ENCODE measurements around the gene TAF4.

TAF4 gene

DNA sequence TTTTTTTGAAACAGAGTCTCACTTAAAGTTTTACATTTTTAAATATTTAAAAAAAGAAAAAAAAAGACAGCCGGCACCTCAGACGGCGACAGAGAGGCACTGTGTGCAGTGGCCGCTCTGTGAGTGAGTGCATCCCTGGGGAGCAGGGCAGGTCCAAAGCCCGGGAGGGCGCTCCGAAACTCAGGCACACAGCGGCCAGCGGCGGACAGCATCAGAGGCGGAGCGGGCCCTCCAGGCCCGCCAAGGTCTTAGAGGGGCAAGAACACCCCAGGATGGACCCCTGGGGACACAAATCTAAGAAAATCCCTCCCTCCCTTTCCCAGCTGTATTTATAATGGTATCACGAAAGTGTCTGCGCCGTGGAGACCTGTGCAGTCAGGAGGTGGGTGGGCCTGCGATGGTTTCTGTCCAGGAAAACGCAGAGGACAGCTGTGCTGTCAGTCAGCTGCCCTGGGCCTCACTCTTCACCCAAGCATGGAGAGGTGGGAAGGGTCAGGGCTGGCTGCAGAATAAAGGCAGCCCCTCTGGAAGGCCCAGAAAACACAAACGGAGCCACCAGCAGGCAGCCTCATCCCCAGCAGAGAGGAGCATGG lies 43.8 kb downstream of the TAF4 start:
- DNase-seq (ENCODE audit: low spot score) = peak; percentile 52

DNA sequence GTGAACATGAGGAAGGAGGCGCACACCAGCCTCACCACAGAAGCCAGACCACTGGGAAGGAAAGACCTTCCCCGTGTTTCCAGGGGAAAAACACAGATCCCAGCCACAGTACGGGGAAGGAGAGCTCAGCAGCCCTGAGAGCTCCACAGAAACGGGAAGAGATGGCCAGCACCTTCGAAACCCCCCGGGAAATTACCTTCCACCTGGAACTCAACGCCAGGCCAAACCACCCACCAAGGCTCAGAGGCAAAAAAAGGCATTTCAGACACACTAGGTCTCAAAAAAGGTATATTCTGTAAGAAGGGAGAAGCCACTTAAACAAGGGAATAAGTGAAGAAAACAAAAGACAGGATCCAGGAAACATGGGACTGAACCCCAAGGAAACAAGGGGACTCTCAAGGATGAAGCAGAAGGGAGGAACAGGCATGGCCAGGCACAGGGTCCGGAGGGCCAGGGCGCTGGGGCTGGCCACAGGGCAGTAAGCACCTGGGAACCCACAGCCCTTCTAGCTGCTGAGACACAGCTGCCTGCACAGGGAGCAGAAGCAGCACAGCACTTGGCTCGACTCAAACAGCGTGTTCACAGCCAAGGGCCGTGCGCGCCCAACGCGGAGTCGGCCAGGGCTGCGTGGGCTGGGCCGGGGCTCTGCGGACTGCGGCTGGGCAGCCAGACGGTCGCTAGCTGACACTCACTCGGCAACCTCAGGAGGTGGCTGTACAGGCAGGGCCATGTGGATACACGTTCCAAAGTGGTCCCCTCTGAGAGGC lies 44.6 kb downstream of the TAF4 start:
- peak; percentile 35 for DNase-seq (ENCODE audit: low spot score)

DNA sequence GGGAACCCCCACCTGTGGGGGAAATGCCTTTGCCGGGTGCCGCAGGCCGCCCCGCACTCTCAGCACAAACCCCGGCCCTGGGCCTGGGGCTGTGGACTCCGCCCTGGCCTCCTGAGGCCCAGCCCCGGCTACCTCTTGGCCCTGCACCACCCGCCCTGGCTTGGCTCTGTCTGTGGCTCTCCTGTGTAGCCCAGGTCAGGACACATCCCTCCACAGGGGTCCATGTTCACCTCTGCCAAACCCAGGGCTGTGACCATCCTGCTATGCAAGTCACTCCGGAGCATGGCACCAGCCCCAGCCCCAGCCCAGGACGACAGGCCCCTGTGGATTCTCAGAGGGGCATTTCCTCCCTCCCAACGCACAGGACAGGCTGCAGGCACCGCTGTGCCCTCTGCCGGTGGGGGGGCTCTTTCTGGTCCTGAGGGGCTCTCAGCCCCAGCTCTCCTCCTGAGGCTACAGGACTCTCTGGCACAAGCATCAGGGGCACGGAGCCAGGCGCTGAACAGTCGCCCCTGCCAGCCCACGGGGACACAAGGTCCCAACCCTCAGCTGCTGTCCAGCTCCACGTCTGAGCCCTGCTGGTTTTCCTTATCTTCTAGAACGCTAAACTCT lies 45.7 kb downstream of the TAF4 start:
- DNase-seq (ENCODE audit: low spot score) = no peak

DNA sequence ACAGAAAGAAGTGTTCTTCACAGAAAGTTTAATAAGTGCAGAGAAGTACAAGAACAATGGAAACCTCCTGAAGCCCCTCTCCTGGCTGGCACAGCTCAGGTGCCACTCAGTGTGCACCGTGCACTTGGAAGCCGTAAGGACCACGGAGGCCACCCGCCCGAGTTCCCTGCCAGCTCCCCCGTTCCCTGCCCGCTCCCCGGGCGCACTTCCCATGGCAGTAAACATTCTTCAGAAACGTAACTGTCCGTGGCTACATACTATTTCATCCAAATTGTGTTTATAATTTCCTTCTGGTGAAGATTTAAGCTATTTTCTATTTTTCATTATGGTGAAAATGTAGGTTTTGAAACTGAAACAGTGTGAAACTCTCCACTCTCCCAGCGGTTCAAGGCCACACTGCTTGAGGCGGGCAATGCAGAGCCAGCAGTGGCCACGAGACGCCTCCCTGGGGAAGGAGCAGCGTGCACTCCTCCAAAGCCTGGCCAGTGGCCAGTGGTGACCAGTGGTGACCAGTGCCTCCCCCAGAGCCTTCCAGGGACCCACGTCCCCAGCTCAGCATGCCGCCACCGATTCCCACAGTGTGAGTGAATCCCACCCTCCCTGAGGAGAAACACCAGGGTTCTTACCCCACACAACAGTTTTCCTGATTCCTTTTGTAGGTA lies 46.4 kb downstream of the TAF4 start:
- DNase-seq (ENCODE audit: low spot score) = no peak

DNA sequence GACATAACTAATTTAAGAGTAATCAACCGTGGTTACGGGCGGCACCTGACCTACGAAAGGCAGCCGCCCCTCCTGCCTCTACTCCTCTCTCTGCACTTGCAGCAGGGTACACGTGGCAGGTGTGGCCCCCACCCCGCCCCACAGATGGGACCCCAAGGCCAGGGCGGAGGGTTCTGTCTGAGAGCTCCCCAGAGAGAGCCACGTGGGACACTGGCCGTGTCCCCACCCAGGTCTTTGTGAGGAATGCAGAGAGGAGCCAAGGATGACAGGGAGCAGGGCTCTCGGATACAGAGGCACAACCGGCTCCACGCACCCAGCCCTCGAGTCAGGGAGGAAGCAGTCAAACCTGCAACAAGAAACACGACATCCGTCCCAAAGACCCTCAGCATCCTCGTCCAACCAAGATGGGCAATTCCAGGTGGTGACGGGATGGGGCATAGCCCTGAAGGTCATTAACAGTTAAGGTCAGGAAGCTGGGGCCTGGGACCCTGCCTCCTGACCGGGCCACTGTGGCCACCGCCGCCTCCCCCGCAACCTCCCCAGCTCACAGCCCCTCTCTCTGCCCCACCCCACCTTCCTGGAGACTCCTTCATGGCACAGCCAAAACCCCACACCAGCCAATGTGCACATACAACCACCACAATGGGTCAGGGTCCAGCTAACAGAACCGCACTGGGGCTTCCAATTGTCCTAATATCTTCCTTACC lies 47.1 kb downstream of the TAF4 start:
- DNase-seq (ENCODE audit: low spot score) = no peak

DNA sequence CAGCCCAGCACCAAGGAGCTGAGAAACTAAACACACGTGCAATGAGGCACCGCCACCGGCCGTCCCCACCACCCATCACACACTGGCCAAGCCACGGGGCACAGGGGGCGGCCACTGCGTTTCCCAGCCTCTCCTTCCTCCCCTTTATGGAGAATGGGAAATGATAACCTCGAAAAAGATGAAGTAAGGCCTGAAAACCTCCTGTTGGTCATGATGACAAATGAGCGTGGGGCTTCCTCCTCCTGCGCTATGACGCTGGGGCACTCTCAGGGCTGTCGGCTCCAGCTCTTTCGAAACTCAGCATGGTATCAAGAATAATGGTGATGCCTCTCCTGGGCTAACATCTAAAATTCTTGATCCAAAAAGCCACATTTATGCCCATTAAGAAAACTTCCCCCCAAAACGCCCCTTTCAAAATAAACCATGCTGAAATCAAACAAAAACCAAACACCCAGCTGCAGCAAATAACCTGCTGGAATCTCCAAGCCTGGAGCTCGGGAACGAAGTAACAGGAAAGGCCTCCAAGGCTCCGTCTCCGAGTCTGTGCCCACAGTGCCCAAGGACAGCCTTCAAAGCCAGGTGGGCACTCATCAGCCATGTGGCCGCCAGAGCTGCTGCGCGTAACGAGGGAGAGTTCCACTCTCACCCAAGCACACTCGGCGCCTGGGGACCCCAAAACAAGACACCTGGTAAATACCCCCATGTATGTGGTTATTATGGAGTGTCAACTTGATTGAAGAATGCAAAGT lies 50.0 kb downstream of the TAF4 start:
- no peak for DNase-seq (ENCODE audit: low spot score)

DNA sequence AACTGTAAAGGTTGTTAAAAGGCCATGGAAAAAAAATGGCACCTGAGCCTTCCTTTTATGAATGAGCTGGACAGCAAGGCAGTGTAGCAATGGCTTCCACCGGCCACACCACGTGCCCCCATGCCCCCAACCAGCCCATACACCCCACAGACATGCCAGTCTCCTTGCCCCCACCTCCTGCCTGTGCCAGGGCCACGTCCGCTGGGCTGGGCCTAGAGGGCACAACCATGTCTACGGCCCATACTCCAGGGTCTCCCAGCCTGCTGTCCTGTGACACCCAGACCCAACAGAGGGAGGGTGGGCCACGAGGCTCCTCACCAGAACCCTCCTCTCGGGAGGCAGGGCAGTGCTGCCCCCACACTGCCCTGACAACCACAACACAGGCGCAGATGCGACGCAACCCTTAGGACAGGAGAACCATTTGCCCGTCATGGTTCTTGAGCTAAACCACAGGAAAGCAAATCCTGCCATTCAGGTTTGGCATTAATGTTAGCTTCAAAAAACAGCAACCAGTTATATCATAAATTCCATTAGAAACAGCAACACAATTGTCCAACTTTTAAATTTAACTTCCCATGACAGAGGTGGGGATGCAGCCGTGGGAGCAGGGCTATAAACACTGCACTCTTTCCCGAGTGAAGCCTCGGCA lies 50.7 kb downstream of the TAF4 start:
- no peak for DNase-seq (ENCODE audit: low spot score)

DNA sequence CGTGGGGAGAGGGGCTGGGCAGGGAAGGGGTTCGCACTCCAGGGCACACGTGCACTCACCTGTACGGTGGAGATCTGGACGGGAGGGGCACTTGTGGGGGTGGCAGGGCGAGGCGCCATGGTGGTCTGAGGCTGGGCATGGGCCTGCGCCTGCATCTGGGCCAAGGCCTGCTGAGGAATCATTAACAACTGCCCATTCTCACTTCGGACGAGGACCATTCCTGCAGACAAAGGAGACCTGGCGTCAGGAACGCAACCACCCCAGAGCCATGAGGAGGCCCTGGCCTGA lies 51.2 kb downstream of the TAF4 start:
- no peak for DNase-seq (ENCODE audit: low spot score)

DNA sequence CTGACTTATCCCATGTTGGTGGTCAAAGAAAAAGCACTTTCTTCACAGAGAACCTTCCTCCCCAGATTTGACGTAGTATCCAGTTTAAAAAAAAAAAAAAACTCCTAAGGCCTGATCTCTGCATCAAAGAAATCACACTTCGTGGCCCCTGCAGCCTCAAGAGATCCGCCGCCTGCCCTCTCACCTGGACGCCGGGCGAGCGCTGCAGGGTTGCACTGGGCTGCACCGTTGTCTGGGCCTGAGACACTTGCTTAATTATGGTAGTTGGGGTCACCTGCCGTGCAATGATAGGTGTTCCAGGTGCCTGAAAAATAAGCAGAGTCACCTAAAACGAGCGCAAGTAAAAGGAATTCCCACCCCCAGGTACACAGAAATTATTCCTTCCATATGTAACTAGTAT lies 53.0 kb downstream of the TAF4 start:
- DNase-seq (ENCODE audit: low spot score) = no peak

DNA sequence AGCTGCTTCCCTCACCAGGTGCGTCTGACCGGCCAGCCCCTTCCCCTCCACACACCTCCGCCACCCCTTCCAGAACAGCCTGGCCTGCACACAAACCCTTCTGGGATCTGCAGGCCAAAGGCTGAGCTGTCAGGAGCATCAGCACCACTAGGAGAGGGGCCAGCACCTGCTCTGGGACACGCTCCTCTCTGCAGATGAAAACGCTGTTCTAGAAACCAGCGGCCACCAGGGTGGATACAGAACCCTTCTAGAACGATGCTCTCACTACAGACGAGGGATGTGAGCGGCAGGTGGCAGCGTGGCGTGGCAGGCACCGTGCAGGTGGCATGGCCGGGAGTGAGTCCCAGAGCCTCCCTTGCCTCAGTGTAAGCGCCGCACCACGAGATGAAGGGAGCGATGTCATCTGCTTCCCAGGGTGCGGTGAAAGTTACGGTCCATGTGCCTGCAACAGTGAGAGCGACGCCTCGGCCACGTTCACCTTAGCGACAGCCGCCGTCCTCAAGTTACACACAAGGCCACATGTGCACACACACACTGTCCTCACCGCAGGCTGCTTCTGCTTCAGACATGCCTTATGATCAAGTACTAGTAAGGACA lies 53.6 kb downstream of the TAF4 start:
- DNase-seq (ENCODE audit: low spot score) = no peak

DNA sequence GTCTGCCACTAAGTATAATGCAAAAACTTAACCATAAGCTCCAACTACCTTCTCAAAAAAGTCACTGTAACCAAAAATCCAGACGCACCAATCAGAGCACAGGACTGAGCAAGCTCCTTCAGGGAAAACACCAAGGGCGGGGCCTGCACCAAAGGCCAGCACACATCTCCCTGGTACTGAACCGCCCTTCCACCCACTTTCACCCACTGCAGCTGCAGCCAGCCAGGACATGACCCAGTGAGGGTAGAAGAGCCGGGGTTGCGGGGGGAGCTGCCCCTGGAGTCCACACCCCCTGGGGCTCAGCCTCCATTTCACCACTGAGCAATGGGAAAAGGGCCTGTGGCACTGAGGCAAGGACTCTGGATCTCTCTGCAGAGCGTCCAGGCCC lies 54.3 kb downstream of the TAF4 start:
- no peak for DNase-seq (ENCODE audit: low spot score)

DNA sequence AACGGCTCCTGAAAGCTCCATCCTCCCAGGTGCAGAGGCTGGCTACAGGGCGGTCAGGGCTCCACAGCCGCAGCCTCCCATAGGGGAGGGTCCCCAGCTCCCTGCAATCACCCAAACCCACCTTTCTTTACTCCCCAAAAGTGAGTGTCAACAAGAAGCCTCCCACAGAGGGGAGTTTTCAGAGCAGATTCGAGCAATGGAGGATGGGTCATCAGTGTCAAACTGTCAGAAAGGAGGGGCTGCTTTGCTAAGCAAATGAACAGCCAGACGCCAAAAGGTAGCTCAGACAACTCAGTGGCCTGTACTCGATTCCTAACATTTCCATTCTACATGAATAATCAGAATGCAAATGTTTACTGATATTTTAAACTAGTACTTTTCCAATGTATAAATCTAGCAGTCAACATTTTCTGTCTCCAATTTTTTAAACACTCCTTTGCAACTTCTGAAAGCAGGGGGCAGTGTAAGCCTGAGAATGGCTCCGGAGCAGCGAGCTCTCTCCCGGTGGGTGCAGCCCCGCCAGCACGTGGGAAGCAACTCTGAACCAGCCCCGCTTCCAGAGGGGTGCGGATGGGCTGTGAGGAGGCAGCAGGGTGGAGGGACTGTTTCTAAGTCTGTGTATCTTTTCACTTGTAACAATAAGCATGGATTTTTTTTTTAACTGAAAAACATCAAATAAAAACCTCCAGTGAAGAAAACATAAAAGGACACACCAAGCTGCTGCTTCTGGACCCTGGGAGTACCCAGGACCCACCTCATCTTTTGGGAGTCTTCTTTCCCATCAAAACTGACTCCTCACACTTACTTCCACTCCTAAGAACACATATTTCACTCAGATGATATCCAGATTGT lies 54.9 kb downstream of the TAF4 start:
- DNase-seq (ENCODE audit: low spot score) = peak; percentile 64

DNA sequence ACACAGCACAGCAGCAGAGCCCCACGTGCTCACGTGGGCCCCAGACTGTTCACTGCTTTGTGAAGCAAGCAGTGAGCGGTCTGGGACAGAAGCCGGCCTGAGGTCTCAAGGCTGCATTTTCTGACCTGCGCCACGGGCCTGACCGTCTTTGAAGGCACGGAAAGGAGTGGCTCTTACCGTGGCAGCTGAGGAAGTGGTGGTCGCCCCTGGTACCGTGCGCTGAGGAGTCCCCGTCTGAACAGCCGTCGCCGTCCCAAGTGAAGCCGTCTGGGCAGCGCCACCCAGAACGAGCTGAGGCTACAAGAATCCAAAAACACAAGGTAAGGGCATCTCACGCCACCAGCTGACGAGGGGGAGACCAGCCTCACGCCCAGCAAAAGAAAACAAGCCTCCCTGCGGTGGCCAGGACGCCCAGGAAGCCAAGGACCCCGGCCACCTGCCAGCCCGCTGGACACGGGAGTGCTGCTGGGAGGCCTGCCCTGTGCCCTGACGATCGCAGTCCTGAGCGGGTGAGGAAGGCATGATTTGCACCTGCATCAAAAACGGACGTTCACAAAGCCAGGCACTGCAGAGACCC lies 55.7 kb downstream of the TAF4 start:
- no peak for DNase-seq (ENCODE audit: low spot score)

DNA sequence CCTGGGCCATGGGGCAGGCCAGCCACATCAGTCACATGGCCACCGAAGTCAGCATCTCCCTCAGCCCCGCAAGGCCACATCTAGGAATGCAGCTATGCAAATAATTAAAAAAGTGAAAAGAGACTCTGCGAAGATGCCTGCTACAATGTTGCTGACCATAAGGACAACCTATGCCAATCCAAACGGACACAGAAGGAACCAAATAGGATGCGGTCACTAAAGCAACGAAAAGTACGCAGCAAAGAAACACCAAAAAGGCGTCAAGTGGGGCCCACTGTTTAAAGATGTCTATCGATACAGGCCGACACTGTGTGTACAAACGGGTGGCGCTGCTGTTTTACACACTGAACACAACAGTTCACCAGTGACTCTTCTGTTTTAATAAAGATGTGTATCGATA lies 56.4 kb downstream of the TAF4 start:
- DNase-seq (ENCODE audit: low spot score) = no peak

DNA sequence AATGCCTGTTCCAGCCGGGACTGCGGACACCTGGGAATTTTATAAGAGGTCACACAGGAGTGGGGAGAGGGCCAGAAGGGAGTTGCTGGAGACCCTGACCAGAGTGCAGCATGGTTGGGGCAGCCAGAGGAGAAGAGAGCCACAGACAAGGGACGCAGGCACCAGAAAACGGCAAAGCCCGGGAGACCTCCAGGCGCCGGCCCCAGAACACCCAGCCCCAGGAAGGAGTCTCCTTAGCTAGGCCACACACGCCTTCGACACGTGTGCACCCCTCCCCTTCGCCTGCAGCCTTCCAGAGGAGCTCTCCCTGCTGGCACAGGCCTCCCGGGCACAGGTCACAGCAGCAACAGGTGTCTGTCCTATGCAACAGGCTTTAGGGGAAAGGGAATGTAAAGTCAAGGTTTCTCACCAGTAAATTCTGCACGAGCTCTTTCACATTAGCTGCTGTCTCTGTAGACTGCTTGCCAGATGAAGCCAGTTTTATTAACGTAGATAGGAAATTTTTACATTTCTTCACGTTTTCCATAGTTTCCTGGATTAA lies 57.0 kb downstream of the TAF4 start:
- no peak for DNase-seq (ENCODE audit: low spot score)

DNA sequence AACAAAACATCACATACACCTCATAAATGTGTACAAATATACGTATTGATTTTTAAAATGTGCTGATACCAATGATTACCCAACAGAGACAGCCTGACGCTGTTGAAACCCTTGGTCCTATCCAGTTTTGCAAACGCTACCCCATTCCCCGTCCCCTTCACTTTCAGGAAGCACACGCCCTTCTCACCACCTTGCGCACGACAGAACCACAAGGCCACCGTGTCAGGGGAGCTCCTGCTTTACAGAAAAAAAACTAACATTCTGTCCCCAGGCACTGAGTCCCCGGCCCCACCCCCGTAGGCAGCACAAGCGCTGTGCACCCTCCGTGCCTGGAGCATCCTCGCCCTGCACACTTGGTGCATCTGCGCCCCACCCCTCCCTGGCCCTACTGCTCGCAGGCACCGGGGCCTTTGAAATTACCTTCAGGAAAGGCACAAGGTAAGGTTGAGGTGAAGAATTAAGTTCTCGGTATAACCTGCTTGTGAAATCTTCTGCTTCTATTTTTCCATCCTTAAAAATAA lies 58.5 kb downstream of the TAF4 start:
- DNase-seq (ENCODE audit: low spot score) = no peak

DNA sequence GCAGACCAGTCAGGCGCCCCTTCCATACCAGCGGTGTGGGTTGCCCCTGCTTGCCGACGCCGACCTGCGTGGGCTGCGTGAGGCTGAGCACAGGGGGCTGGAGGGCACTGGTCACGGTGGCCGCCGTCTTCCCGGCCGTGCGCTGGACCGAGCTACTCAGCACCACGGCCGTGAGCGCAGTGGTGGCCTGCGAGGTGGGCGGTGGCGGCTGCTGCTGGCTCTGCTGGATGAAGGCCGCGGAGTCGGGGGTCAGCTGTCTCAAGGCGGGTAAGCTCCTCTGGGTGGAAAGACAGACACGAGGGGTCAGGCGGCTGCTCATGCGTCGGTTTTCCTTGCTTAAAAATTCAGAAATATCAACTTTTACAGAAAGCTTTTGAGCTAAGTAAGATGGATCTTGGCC lies 59.2 kb downstream of the TAF4 start:
- DNase-seq (ENCODE audit: low spot score) = no peak

DNA sequence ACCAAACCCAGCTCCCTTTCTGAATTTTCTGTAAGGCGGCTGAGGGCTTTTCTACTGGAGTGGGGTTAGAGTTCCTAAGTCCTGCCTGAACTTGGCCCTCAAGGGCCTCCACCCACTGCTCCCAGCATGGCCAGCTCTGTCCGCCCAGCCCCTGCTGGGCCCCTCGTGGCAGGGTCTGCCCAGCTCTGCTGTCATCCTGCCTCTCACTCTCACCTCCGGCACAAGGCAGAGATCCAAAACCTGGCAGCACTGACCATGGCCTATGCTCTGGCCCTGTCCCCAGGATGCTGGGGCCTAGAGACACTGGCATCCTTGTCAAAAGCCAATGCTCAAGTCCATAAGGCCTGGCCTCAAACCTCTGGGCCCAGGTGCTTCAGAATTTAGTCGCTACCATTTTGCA lies 61.1 kb downstream of the TAF4 start:
- DNase-seq (ENCODE audit: low spot score) = no peak

Measured in SK-N-DZ (cell line).